HEK293 (cell line): Measurements from ENCODE around the gene NFIC.

Experiments
- BCL11A ChIP-seq: fragments of 450-650 bp; formaldehyde crosslinking; IDR thresholded peaks from 2 replicates; pipeline ENCODE4 v1.5.1; 2016; ENCODE audit warnings: low read depth, missing biosample characterization, missing genetic modification characterization
- BCL11B ChIP-seq: fragments of 450-650 bp; formaldehyde crosslinking; IDR thresholded peaks from 2 replicates; pipeline ENCODE4 v1.5.1; 2016; ENCODE audit warnings: low read depth, missing biosample characterization, missing genetic modification characterization
- GFI1B ChIP-seq: fragments of 450-650 bp; formaldehyde crosslinking; IDR thresholded peaks from 2 replicates; pipeline ENCODE4 v1.5.1; 2016; ENCODE audit warnings: missing biosample characterization, missing genetic modification characterization
- GLIS1 ChIP-seq: fragments of 450-650 bp; formaldehyde crosslinking; IDR thresholded peaks from 2 replicates; pipeline ENCODE4 v1.5.1; 2016; ENCODE audit warnings: missing biosample characterization, missing genetic modification characterization
- KLF8 ChIP-seq: fragments of 450-650 bp; formaldehyde crosslinking; IDR thresholded peaks from 2 replicates; pipeline ENCODE4 v1.5.1; 2016; ENCODE audit warnings: missing biosample characterization, missing genetic modification characterization
- KLF9 ChIP-seq: fragments of 450-650 bp; formaldehyde crosslinking; IDR thresholded peaks from 2 replicates; pipeline ENCODE4 v1.5.1; 2016; ENCODE audit warnings: missing biosample characterization, missing genetic modification characterization, low read depth
- SCRT1 ChIP-seq: fragments of 450-650 bp; formaldehyde crosslinking; IDR thresholded peaks from 2 replicates; pipeline ENCODE4 v1.5.1; 2016; ENCODE audit warnings: missing biosample characterization, missing genetic modification characterization, borderline replicate concordance
- SCRT2 ChIP-seq: fragments of 450-650 bp; formaldehyde crosslinking; IDR thresholded peaks from 2 replicates; pipeline ENCODE4 v1.5.1; 2016; ENCODE audit warnings: missing biosample characterization, missing genetic modification characterization
- SP2 ChIP-seq: fragments of 450-650 bp; formaldehyde crosslinking; IDR thresholded peaks from 2 replicates; pipeline ENCODE4 v1.5.1; 2016; ENCODE audit warnings: missing biosample characterization, missing genetic modification characterization
- SP3 ChIP-seq: fragments of 450-650 bp; formaldehyde crosslinking; IDR thresholded peaks from 2 replicates; pipeline ENCODE4 v1.5.1; 2016; ENCODE audit warnings: missing biosample characterization, missing genetic modification characterization
- YY1 ChIP-seq: fragments of 450-650 bp; formaldehyde crosslinking; IDR thresholded peaks from 2 replicates; pipeline ENCODE4 v1.5.1; 2018; ENCODE audit warnings: missing biosample characterization, missing genetic modification characterization
- ZBTB7A ChIP-seq: fragments of 450-650 bp; formaldehyde crosslinking; IDR thresholded peaks from 2 replicates; pipeline ENCODE4 v1.5.1; 2016; ENCODE audit warnings: low read depth, missing biosample characterization, missing genetic modification characterization
- ZFHX2 ChIP-seq: fragments of 450-650 bp; formaldehyde crosslinking; conservative IDR thresholded peaks from 2 replicates; pipeline ENCODE4 v1.5.1; 2016; ENCODE audit warnings: missing biosample characterization, missing genetic modification characterization
- ZNF10 ChIP-seq: fragments of 450-650 bp; formaldehyde crosslinking; IDR thresholded peaks from 2 replicates; pipeline ENCODE4 v1.5.1; 2017; ENCODE audit warnings: missing biosample characterization, missing genetic modification characterization
- ZNF211 ChIP-seq: fragments of 450-650 bp; formaldehyde crosslinking; IDR thresholded peaks from 2 replicates; pipeline ENCODE4 v1.5.1; 2016; ENCODE audit warnings: low read depth, missing biosample characterization, missing genetic modification characterization
- ZNF302 ChIP-seq: fragments of 450-650 bp; formaldehyde crosslinking; IDR thresholded peaks from 2 replicates; pipeline ENCODE4 v1.5.1; 2016; ENCODE audit warnings: missing biosample characterization, missing genetic modification characterization, low read depth
- ZNF654 ChIP-seq: fragments of 450-650 bp; formaldehyde crosslinking; IDR thresholded peaks from 2 replicates; pipeline ENCODE4 v1.5.1; 2016; ENCODE audit warnings: low read depth, missing biosample characterization, missing genetic modification characterization
- ZNF670 ChIP-seq: fragments of 450-650 bp; formaldehyde crosslinking; IDR thresholded peaks from 2 replicates; pipeline ENCODE4 v1.5.1; 2016; ENCODE audit warnings: missing biosample characterization, missing genetic modification characterization, low read depth
- ZNF677 ChIP-seq: fragments of 450-650 bp; IDR thresholded peaks from 2 replicates; pipeline ENCODE4 v1.5.0; 2018; ENCODE audit warnings: missing biosample characterization, mild to moderate bottlenecking, missing genetic modification characterization, moderate library complexity
- TF ChIP-seq, protein P1 (sequence below): fragments of 450-650 bp; formaldehyde crosslinking; IDR thresholded peaks from 2 replicates; pipeline ENCODE4 v1.5.1; 2016; ENCODE audit warnings: missing biosample characterization, missing genetic modification characterization, borderline replicate concordance
- TF ChIP-seq, protein P2 (sequence below): IDR thresholded peaks from 2 replicates; pipeline ENCODE4 v1.6.1; 2011; ENCODE audit warnings: mild to moderate bottlenecking, low read depth, low read length, borderline replicate concordance
- TF ChIP-seq, protein P3 (sequence below): fragments of 450-650 bp; formaldehyde crosslinking; IDR thresholded peaks from 2 replicates; pipeline ENCODE4 v1.5.1; 2016; ENCODE audit warnings: missing biosample characterization, missing genetic modification characterization
- TF ChIP-seq, protein P4 (sequence below): fragments of 450-650 bp; formaldehyde crosslinking; IDR thresholded peaks from 2 replicates; pipeline ENCODE4 v1.5.1; 2016; ENCODE audit warnings: missing biosample characterization, missing genetic modification characterization
- TF ChIP-seq, protein P5 (sequence below): fragments of 450-650 bp; formaldehyde crosslinking; IDR thresholded peaks from 2 replicates; pipeline ENCODE4 v1.5.1; 2017; ENCODE audit warnings: missing biosample characterization, missing genetic modification characterization
- TF ChIP-seq, protein P6 (sequence below): fragments of 450-650 bp; formaldehyde crosslinking; optimal IDR thresholded peaks from 2 replicates; pipeline ENCODE3; 2016; ENCODE audit warnings: missing biosample characterization, mild to moderate bottlenecking, missing genetic modification characterization

The NFIC gene

DNA sequence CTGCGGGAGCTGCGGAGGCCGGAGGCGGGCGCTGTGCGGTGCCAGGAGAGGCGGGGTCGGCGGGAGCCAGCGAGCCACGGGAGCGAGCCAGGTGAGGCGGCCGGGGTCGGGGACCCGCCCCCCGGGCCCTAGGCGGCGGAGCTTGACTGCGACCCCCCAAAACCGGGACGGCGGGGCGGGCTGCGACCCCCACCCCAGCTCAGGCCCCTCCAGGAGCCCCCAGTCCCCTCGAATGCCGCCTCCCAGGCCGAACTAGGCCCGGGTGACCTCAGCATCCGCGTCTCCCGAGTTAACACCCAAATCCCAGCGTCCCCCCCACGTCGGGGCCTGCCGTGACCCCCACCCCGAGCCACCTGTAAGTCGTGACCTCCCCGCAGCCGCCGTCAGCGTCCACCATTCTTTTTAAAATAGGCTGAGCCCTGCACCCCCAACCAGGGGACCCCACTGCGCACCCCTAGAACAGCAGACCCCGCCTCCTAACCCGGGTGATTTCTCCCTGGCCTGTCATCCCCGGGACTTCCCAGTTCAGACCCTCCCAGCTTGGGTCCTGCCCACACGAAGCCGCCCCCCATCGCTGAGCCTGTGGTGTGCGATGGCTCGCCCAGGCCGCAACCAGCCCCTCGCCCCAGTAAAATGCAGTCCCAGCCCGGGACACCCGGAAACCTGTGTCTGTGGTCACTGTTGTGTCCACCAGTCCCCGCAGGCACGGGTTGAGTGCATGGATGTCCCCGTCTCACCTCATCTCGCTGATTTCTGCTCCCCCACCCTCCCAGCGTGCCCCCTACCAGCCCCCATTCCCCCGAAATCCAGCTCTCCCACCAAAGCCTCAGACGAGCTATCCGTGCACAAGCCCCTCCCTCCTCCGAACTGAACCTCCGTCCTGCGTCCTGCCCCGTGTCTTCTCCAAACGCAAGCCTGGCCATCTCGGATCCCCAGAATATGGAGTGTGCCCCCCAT lies 140.3 kb downstream of the NFIC start (continued):
- TF ChIP-seq, protein P1, sequence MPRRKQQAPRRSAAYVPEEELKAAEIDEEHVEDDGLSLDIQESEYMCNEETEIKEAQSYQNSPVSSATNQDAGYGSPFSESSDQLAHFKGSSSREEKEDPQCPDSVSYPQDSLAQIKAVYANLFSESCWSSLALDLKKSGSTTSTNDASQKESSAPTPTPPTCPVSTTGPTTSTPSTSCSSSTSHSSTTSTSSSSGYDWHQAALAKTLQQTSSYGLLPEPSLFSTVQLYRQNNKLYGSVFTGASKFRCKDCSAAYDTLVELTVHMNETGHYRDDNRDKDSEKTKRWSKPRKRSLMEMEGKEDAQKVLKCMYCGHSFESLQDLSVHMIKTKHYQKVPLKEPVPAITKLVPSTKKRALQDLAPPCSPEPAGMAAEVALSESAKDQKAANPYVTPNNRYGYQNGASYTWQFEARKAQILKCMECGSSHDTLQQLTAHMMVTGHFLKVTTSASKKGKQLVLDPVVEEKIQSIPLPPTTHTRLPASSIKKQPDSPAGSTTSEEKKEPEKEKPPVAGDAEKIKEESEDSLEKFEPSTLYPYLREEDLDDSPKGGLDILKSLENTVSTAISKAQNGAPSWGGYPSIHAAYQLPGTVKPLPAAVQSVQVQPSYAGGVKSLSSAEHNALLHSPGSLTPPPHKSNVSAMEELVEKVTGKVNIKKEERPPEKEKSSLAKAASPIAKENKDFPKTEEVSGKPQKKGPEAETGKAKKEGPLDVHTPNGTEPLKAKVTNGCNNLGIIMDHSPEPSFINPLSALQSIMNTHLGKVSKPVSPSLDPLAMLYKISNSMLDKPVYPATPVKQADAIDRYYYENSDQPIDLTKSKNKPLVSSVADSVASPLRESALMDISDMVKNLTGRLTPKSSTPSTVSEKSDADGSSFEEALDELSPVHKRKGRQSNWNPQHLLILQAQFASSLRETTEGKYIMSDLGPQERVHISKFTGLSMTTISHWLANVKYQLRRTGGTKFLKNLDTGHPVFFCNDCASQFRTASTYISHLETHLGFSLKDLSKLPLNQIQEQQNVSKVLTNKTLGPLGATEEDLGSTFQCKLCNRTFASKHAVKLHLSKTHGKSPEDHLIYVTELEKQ, result no peak
- TF ChIP-seq SCRT1 (tag by site-specific recombination), result peak; percentile 43; the same call in 1 of the 2 replicates
- TF ChIP-seq SP3 (tag by site-specific recombination), result peak; percentile 48
- peak; percentile 16; the same call in 1 of the 2 replicates for TF ChIP-seq KLF9 (tag by site-specific recombination)
- TF ChIP-seq GFI1B (tag by site-specific recombination), result no peak
- peak; percentile 53; the same call in 1 of the 2 replicates for TF ChIP-seq ZNF677 (tag by site-specific recombination)
- TF ChIP-seq, protein P2, sequence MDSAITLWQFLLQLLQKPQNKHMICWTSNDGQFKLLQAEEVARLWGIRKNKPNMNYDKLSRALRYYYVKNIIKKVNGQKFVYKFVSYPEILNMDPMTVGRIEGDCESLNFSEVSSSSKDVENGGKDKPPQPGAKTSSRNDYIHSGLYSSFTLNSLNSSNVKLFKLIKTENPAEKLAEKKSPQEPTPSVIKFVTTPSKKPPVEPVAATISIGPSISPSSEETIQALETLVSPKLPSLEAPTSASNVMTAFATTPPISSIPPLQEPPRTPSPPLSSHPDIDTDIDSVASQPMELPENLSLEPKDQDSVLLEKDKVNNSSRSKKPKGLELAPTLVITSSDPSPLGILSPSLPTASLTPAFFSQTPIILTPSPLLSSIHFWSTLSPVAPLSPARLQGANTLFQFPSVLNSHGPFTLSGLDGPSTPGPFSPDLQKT, result no peak
- peak; percentile 73 for TF ChIP-seq GLIS1 (tag by site-specific recombination)
- TF ChIP-seq, protein P3, sequence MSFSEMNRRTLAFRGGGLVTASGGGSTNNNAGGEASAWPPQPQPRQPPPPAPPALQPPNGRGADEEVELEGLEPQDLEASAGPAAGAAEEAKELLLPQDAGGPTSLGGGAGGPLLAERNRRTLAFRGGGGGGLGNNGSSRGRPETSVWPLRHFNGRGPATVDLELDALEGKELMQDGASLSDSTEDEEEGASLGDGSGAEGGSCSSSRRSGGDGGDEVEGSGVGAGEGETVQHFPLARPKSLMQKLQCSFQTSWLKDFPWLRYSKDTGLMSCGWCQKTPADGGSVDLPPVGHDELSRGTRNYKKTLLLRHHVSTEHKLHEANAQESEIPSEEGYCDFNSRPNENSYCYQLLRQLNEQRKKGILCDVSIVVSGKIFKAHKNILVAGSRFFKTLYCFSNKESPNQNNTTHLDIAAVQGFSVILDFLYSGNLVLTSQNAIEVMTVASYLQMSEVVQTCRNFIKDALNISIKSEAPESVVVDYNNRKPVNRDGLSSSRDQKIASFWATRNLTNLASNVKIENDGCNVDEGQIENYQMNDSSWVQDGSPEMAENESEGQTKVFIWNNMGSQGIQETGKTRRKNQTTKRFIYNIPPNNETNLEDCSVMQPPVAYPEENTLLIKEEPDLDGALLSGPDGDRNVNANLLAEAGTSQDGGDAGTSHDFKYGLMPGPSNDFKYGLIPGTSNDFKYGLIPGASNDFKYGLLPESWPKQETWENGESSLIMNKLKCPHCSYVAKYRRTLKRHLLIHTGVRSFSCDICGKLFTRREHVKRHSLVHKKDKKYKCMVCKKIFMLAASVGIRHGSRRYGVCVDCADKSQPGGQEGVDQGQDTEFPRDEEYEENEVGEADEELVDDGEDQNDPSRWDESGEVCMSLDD (tag by site-specific recombination), result peak; percentile 98
- TF ChIP-seq YY1, result no peak
- peak; percentile 45 for TF ChIP-seq ZFHX2
- TF ChIP-seq ZBTB7A (tag by site-specific recombination), result peak; percentile 62; the same call in 1 of the 2 replicates
- TF ChIP-seq KLF8 (tag by site-specific recombination), result peak; percentile 63; the same call in 1 of the 2 replicates
- TF ChIP-seq ZNF211 (tag by site-specific recombination), result no peak
- TF ChIP-seq, protein P4, sequence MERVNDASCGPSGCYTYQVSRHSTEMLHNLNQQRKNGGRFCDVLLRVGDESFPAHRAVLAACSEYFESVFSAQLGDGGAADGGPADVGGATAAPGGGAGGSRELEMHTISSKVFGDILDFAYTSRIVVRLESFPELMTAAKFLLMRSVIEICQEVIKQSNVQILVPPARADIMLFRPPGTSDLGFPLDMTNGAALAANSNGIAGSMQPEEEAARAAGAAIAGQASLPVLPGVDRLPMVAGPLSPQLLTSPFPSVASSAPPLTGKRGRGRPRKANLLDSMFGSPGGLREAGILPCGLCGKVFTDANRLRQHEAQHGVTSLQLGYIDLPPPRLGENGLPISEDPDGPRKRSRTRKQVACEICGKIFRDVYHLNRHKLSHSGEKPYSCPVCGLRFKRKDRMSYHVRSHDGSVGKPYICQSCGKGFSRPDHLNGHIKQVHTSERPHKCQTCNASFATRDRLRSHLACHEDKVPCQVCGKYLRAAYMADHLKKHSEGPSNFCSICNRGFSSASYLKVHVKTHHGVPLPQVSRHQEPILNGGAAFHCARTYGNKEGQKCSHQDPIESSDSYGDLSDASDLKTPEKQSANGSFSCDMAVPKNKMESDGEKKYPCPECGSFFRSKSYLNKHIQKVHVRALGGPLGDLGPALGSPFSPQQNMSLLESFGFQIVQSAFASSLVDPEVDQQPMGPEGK (tag by site-specific recombination), result peak; percentile 57
- TF ChIP-seq BCL11B (tag by site-specific recombination), result no peak
- no peak for TF ChIP-seq ZNF10 (tag by site-specific recombination)
- no peak for TF ChIP-seq ZNF654 (tag by site-specific recombination)
- no peak for TF ChIP-seq ZNF302
- TF ChIP-seq ZNF670, result no peak
- TF ChIP-seq BCL11A (tag by site-specific recombination), result no peak
- TF ChIP-seq, protein P5, sequence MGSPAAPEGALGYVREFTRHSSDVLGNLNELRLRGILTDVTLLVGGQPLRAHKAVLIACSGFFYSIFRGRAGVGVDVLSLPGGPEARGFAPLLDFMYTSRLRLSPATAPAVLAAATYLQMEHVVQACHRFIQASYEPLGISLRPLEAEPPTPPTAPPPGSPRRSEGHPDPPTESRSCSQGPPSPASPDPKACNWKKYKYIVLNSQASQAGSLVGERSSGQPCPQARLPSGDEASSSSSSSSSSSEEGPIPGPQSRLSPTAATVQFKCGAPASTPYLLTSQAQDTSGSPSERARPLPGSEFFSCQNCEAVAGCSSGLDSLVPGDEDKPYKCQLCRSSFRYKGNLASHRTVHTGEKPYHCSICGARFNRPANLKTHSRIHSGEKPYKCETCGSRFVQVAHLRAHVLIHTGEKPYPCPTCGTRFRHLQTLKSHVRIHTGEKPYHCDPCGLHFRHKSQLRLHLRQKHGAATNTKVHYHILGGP, result no peak
- TF ChIP-seq SP2 (tag by site-specific recombination), result peak; percentile 66
- TF ChIP-seq SCRT2, result peak; percentile 72
- TF ChIP-seq, protein P6, sequence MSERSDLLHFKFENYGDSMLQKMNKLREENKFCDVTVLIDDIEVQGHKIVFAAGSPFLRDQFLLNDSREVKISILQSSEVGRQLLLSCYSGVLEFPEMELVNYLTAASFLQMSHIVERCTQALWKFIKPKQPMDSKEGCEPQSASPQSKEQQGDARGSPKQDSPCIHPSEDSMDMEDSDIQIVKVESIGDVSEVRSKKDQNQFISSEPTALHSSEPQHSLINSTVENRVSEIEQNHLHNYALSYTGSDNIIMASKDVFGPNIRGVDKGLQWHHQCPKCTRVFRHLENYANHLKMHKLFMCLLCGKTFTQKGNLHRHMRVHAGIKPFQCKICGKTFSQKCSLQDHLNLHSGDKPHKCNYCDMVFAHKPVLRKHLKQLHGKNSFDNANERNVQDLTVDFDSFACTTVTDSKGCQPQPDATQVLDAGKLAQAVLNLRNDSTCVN, result peak; percentile 52
